ENCODE results near the gene KLHL6.
"Not testable (repeated sequence)": the region's sequence is repeated elsewhere in the genome, so short reads cannot be mapped to it uniquely, and the experiment has no call there.

KLHL6 gene, protein sequence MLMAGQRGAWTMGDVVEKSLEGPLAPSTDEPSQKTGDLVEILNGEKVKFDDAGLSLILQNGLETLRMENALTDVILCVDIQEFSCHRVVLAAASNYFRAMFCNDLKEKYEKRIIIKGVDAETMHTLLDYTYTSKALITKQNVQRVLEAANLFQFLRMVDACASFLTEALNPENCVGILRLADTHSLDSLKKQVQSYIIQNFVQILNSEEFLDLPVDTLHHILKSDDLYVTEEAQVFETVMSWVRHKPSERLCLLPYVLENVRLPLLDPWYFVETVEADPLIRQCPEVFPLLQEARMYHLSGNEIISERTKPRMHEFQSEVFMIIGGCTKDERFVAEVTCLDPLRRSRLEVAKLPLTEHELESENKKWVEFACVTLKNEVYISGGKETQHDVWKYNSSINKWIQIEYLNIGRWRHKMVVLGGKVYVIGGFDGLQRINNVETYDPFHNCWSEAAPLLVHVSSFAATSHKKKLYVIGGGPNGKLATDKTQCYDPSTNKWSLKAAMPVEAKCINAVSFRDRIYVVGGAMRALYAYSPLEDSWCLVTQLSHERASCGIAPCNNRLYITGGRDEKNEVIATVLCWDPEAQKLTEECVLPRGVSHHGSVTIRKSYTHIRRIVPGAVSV

DNA sequence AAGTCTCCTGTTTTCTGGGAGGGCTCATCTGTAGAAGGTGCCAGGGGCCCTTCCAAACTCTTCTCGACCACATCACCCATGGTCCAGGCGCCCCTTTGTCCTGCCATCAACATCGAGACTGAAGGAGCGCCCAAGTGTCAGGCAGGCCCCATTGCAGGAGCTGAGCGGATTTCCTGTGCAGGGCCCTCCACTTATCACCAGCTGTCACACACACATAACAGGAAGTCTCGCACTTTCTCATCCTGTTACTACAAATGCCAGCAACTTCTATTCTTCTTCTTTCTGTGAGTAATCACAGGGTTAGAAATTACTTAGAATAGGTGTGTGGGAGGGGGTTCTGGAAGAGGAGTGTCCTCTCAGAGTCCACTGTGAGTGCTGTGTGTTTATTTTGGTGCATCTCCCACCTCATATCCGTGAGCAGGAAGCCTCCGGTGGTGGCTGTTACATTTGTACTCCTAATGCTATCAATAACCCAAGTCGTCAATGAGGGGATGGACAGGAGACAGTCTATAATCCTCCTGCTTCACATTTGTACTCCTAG is at the start of gene KLHL6:
Gene KLHL6, minus strand, starts transcription at position 166 of the 541 bp plus-strand sequence. Its CDS starts 53 bp downstream, at position 113.
- DNase-seq, result peak; percentile 79

DNA sequence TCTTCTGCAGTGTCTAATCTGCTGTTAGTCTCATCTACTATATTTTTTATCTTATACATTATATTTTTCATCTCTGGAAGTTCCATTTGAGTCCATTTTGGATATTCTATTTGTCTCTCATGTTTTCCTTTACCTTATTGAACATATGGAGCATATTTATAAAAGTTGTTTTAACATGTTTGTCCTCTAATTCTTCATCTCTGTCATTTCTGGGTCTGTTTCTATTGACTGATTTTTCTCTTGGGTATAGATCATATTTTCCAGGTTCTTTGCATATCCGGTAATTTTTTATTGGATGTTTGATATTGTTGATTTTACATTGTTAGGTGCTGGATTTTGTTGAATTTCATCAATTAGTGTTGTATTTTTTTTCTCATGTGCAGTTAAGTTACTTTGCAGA is 42.5 kb upstream of the KLHL6 start:
- no peak for DNase-seq

DNA sequence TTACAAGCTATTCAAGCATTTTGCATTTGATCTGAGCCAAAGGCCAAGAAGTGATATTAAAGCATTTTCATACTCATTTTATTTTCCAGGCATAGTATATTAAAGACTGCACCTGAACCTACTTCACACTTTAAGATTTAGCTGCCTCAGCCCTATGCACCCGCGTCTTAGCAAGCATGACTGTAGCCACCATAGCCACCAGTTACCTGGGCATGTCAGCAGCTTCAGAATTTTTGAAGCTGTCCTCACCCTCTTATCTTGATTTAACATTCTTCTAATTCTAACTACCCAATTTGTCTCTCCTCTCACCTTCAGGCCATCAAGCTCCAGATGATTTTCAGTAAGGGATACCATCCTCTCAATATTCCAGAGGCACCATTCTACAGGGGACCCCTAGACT is 39.1 kb upstream of the KLHL6 start:
- DNase-seq, result no peak

DNA sequence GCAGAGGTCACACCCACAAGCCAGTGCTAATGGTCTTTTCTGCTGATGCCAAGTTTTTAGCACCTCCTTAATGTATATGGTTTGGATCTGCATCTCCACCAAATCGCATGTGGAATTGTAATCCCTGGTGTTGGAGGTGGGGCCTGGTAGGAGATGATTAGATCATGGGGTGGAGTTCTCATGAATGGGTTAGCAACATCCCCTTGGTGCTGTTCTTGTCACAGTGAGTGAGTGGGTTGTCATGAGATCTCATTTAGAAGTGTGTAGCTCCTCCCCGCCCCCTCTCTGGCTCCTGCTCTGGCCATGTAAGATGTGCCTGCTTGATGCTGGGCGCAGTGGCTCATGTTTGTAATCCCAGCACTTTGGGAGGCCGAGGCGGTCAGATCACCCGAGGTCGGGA is 37.3 kb upstream of the KLHL6 start:
- no peak for DNase-seq

DNA sequence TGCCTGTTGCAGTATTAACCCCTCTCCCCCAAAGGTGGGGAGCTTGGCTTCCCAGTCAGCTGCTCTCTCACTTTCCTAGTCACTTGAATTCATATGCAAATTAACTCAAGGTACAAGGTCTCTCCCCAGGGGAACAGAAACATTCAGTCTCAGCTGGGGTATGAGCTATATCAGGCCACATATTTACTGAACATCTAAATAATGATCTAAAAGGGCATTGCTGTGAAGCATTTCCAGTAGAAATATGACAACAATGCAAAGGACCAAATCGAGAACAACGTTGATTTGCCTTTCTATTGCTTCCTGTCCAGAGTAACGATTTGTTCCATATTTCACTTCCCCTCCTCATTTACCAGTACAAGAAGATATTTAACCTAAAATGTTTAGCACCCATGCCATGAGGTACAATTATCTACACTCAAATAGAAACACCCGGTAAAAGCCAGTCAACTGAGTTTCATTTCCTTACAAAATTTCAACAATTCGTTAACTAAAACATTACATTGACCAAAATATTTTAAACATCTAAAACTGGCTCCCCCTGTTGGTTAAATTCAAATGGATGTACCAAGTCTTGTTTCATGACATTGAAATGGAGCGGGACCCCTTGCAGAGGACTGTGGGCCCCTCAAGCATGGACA is 36.5 kb upstream of the KLHL6 start:
- DNase-seq, result peak; percentile 56

DNA sequence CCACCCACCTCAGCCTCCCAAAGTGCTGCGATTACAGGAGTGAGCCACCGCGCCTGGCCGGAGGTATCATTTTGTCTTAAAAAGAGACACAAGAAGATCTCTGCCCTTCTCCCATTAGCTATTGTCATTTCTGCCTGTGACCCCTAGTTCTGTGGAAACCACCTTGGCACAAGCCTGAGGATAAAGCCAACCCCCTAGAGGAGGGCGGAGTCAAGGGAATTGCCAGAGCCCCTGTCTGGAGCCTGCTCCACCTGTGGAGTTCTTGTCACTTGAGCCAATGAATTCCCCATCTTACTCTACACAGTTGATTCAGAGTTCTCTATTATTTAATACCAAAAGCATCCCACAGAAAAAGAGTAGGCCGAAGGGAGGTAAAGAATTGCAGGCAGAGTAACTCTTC is 34.9 kb upstream of the KLHL6 start:
- no peak for DNase-seq

DNA sequence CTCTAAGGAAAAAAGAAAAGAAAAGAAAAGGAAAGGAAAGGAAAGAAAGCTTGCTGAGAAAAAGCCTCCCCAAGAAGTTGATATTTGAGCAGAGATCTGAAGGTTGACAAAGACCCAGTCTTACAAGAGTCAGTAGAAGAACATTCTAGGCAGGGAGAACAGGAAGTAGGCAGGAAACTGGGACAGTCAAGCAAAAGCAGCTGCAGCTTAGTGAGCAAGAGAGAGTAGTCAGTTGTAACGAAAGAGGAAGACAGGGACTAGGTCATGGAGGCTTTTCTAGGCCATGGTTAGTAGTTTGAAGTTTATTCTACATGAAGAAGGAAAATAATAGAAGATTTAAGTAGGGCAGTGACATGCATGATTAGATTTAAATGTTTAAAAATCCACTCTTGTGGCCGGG is 31.8 kb upstream of the KLHL6 start:
- peak; percentile 12 for DNase-seq

DNA sequence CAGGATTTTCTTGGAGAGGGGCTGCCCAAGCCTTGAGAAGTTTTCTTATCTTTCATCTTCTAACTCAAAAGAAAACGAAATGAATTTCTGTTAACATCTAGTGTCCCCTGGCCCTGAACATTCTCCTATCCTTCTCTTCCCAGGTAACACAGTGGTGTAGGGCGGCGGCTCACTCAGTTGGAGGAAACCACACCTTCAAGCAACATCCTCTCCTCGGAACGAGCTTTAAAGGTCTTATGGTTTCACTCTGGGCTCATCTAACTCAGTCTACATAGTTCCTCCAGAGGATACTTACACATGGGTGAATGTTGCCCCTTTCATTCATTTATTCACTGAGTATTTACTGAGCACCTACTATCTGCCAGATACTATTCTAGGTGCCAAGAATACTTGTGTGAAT is 31.0 kb upstream of the KLHL6 start:
- DNase-seq, result peak; percentile 43

DNA sequence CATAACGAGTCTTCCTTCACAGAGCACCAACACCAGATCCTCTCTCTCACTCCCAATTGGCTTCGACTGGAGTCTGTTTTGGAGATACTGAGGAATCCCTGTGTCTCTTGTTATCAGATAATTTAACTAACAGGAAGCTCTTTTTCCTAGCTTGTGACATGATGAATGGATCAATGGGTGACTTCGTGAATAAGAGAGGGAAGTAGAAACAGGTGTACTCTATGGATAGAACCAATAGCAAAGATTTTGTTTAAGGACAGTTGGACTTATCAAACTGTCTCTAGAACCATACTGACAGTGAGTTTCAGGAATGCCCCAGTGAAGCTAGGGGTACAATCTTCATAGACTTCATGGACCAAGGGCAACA is 29.4 kb upstream of the KLHL6 start:
- no peak for DNase-seq

DNA sequence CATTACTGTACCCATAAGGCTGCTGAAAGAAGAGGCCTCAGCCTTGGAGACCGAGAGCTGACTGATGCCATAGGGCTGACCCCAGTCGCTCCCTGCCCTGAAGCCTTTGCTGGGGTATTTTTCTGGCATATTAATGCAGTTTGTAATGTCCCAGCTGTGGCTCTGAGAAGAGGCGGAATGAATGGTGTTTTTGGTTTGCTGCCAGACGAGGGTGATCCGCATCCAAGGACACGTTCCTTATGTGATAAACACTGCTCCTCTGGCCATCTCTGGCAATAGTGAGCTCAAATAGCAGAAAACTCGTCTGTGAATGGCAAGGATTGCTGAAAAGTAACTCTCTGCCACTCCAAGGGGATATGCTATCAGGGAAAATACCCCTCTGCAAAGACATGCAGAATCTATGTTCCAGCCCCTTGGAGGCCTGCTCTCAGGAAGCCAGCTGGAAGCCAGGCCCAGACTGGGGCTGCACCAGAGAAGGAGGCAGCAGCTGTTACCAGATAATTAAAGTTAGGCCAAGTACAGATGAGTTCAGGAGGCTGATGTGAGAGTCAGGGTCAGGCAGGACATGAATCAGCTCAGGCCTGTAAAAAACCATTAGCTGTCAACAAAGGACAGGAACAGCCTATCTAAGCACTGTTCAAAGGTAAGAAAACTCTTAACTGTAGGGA is 28.9 kb upstream of the KLHL6 start:
- no peak for DNase-seq

DNA sequence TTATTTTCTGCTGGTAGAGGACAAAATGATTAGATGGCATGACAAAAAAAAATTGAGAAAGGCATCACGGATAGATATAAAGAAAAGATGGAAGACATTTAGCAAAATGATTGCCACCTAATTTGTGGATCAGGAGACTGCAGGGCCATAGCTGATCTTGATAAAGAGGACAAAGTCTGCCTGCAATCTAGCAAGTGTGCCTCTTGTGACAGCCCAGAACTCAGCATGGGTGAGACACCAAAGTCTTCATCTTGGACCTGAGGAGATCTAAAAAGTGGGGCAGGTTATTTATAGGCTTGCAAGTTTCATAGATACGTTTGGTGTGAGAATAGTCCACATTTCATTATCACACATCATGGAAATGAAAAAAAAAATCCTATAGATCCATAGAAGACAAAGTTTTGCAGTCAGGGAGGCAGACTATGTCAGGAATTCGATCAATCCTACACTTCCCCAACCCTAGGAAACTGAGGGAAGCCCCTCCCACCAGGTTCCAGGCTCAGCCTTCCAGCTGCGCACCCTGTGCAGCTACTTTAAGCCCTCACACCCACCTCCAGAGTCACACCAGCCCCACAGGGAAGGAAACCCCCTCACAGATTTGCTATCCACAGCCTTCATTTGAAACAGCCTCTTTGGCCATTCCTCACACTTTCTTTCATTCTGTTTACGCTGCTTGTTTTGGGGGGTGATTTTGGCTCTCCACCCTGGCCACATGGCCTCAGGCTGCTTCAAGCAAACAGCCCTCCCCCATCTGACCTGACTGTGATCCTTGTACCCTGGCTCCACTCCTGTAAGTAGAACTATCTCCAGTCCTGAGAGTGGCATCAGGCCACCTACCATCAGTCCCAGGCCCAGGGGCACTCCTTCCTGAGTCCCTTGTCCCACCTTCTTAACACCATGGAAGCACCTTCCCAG is 28.1 kb upstream of the KLHL6 start:
- no peak for DNase-seq

DNA sequence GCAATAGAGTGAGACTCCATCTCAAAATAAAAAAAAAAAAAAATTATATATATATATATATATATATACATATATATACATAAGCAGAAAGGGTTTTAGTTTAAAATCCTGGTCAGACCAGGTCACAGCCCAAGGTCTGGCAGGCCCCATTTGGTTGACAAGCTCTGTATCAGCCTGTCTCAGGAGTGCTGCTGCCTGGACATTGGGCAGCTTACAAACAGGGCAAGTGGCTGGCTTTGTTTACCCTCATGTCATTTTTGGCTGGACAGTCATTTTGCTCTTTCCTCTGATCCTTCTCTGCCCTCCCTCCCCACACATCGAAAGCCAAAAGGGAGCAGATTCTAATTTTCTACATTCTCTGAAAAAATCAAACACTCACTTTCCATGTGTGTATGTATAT is 26.7 kb upstream of the KLHL6 start:
- DNase-seq, result no peak

DNA sequence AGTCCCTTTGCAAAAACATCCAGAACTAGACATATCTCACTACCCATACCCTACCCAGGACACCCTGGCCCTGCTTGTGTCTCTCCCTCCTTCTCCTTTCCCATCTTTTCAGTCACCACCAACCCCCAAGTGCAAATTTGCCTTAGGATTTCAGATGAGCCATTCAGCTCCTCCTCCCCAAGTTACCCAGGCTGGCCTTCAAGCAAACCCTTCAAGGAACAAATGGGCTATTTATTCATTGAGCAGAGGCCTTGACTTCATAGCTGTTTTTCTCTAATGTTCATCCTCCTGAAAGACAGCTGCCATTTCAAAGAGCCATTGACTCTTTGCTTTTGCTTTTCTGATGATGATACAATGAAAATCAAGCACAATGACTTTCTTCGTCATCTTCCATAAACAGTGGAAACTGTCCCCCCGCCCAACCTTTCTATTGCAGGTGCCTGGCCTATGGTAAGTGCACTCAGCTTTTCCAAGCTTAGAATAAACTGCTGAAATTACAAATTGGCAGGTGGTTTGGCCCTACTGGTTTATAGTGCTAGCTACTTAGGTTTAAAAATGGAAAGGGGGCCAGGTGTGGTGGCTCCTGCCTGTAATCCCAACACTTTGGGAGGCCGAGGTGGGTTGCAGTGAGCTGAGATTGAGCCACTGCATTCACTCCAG is 26.1 kb upstream of the KLHL6 start:
- no peak for DNase-seq

DNA sequence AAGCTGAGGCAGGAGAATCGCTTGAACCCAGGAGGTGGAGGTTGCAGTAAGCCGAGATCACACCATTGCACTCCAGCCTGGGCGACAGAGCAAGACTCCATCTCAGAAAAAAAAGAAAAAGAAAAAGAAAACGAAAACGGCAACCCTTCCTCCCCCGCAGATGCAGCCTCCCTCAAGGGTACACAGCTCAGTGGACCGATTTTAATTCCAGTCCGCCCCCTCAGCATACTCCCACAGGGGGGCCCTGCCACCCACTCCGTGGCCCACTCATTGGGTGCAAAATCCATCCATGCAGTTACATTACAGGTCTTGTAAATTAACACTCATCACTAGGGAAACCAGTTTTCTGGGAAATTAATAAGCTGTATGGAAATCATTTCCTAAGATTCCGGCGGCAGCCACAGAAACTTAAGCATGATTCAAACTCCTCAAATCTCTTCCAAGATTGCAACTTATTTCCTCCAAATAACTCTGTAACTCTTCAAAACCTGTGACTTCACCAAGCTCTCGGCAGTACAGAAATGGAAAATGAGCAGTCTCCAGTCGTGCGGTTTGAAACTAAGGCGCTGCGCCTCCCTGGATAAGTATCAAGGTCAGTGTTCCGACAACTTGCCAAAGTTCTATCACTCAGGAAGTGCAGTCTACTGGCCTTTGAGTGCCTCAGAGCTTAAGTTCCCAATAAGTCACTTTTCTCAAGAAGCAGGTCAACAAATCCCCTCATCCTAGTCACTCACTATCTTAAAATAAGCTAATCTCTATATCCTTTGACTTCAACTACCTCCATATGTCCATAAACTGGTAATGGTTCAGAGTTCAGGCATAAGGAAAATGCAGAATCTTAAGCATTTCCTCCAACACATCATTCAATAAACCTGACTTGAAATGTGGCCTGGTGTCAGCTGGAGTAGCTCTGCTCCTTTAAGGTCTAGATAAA is 24.7 kb upstream of the KLHL6 start:
- DNase-seq, result no peak

DNA sequence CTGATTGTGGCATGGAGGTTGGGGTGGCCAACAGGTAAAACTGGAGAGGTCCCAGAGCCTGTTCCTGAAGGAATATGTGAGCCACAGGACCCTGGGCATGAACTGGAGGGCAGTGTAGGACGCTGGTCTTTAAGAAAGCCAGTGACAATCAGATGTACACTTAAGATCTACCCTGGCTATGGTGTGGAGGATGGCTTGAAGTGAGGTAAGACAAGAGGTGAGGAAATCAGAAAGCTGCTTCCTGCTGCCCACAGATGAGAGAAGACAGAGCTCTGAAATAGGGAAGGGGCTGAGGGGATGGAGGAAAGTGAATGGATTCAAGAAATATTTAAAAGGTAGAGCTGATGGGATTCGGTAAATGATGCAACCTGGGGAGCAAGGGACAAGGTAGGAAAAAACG is 22.7 kb upstream of the KLHL6 start:
- DNase-seq, result no peak

DNA sequence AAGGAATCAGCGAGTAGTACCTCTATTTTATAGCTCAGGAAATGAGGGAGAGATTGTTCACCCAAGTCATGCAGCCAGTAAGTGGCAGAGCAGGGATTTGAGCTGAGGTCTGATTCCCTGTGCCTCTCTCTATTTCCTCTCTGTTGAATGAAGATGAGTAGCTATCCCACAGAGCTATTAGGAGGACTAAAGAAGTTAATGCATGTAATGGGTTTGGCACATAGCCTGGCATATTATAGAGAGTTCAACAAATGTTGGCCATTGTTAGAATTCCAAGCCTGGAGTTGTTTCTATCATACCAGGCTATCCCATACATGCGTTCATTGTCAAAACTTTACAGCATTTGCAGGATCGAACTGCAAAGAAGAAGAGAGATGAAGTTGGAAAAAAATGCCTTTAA is 21.8 kb upstream of the KLHL6 start:
- no peak for DNase-seq

DNA sequence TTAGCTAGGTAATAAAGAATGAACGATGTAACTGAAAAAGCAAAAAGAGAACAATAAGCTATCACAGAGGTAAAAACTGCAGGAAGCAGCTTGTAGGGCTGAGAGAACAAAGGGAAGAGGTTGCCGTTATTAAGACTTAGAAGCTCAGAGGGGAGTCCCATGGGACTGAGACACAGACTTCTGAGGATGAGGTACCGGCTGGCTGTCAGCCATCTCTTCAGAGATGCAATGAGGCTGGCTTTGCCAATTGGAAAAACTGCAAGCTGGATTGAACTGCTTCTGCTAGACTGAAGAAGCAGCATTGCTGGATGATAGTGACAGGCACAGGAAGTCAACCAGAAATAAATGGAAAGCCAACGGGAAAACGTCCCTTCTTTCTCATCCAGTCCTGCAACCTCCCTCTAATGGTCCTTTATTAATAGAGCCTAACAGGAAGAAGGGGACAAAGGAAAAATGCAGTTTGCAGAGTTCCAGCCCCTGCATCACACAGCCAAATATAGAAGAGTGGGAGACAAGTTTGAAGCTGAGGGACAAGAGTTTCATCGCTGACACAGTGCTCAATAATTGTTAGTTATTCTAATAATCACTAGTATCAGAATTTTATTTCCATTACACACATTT is 21.1 kb upstream of the KLHL6 start:
- DNase-seq, result no peak

DNA sequence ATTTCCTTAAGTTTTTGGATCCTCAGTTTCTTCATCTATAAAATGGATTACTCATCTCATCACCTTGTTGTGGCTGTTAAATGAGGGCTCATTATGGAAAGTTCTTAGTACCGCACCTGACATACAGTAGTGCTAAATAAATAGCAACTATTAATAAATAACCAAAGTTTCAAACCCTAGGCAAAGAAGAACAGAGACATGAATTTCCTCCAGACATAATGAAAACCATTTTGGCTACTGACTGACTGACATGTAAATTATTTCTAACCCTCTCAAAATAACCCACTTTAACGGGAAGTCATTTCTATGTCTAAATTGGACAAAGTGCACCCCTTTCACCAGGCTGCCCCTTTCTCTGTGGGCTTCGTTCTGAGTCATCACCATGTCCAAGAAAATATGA is 17.4 kb upstream of the KLHL6 start:
- no peak for DNase-seq

DNA sequence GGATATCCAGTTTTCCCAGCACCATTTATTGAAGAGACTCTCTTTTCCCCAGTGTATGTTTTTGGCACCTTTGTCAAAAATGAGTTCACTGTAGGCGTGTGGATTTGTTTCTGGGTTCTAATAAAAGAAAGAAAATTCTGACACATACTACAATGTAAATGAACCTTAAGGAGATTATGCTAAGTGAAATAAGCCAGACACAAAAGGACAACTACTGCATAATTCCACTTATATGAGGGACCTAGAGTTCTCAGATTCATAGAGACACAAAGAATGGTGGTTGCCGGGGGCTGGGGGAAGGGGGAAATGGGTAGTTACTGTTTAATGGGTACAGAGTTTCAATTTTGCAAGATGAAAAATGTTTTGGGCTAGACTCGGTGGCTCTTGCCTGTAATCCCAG is 14.7 kb upstream of the KLHL6 start:
- DNase-seq, result not testable (repeated sequence)

DNA sequence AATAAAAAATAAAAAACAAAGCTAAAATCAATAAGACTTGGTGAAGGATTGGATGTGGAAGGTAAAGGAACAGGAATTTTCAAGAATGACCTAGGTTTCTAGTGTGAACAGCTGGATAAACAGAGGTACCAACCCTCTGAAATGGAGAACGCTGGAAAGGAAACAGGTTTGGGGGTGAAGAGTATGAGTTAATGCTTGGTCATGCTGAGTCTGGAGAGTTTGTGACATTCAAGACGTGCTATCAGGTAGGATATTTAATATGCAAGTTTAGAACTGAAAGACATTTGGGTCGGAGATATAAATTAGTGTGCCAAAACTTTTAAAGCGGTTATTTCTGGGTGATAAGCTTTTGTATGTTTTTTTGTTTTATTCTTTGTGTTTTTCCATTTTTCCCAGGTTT is 11.4 kb upstream of the KLHL6 start:
- no peak for DNase-seq
